Gastroesophageal sphincter (tissue), 4 donors: ENCODE data around the gene PSMD7. TPM values are rescaled to one million over a fixed set of nuclear protein-coding genes. Genes with fewer than 3 reads are reported as not detected.

Source experiments
- ATAC-seq: fragments of 150-250 bp; one replicate; pipeline ENCODE4 v1.9.1; 2016; ENCODE audit warnings: mild to moderate bottlenecking, moderate library complexity
- H3K27ac ChIP-seq, 4 donors: fragments of 200-600 bp; sonication (generic) in 3 of 4; 1 replicate in 3 of 4; 2 replicates in 1 of 4; pipeline ENCODE4 v1.5.1; 2016 to 2019
- H3K27me3 ChIP-seq: fragments of 200-600 bp; sonication (generic); one replicate; pipeline ENCODE4 v1.5.1; 2019
- H3K36me3 ChIP-seq, 2 donors: fragments of 200-600 bp; sonication (generic); one replicate each; pipeline ENCODE4 v1.5.1; 2019; ENCODE audit warnings: control low read depth in 1 of 2
- H3K4me1 ChIP-seq, 3 donors: fragments of 200-600 bp; sonication (generic); 1 replicate in 2 of 3; 2 replicates in 1 of 3; pipeline ENCODE4 v1.5.1; 2016 to 2019; ENCODE audit warnings: control low read depth in 2 of 3
- H3K4me3 ChIP-seq, 2 donors: fragments of 200-600 bp; sonication (generic); one replicate each; pipeline ENCODE4 v1.5.1; 2019; ENCODE audit warnings: mild to moderate bottlenecking in 1 of 2, moderate library complexity in 1 of 2
- H3K9me3 ChIP-seq, 3 donors: fragments of 200-600 bp; sonication (generic); one replicate each; pipeline ENCODE4 v1.5.1; 2017 to 2019; ENCODE audit warnings: control low read depth in 2 of 3
- CTCF ChIP-seq, 4 experiments: fragments of 200-600 bp in 2 of 4; fragments of 450-650 bp in 2 of 4; sonication (generic) in 1 of 4; IDR thresholded peaks; one replicate each; pipeline ENCODE4 v1.5.1; 2017 to 2019; ENCODE audit warnings: antibody characterized with exemption in 4 of 4, mild to moderate bottlenecking in 2 of 4, moderate library complexity in 2 of 4
- EP300 ChIP-seq: sonication (generic); formaldehyde crosslinking; IDR thresholded peaks from one replicate; pipeline ENCODE4 v1.6.1; 2017; ENCODE audit warnings: antibody characterized with exemption, mild to moderate bottlenecking
- POLR2A ChIP-seq, 2 donors: fragments of 450-650 bp; IDR thresholded peaks; one replicate each; pipeline ENCODE4 v1.6.1; 2017; ENCODE audit warnings: antibody characterized with exemption in 2 of 2, mild to moderate bottlenecking in 2 of 2, moderate library complexity in 1 of 2
- POLR2AphosphoS5 ChIP-seq: sonication (generic); formaldehyde crosslinking; IDR thresholded peaks from one replicate; pipeline ENCODE4 v1.6.1; 2017; ENCODE audit warnings: antibody characterized with exemption
- WGBS, 2 donors: methylation state at CpG; one replicate each; pipeline ENCODE4 v1.1.5; 2018; ENCODE audit warnings: low coverage in 1 of 2; 5-methylcytosine and 5-hydroxymethylcytosine counted together
- total RNA-seq, 4 donors: library from RNA; depleted of rRNA; stranded (reverse); fragments of >200 nt; gene quantifications; one replicate each; pipeline ENCODE4 v1.1.0, GENCODE V29; 2016

The PSMD7 gene
- total RNA-seq, 4 donors from 2014 or later: 70.5 to 111 (median 105) TPM

GRCh38 chr16:74305281-74305680 lies 8.7 kb downstream of the PSMD7 start:
- Histone ChIP-seq H3K4me1 (peaks cover 0 to under 1% (median 0%) of the 10 kb centered on the region in 3 donors), H3K9me3 (no peaks in the 10 kb centered on the region), H3K27me3 (no peaks in the 10 kb centered on the region), H3K36me3 (peaks cover 20 to 84% of the 10 kb centered on the region in 2 donors), H3K27ac (no peak overlapping the region), H3K4me3 (no peak overlapping the region)
- TF ChIP-seq EP300: no peak
- TF ChIP-seq POLR2A (IDR thresholded peaks at IDR 0.05): no peak
- TF ChIP-seq POLR2AphosphoS5: no peak
- TF ChIP-seq CTCF (IDR thresholded peaks at IDR 0.05): no peak
- WGBS, 2 donors: 61 to 70% methylated on average over 3 to 11 of the region's 11 CpGs
- no peak for ATAC-seq

- no peaks in the 10 kb centered on the region for H3K9me3 ChIP-seq
- H3K4me1 ChIP-seq: no peaks in the 10 kb centered on the region
- no peak for ATAC-seq
- H3K4me3 ChIP-seq: no peak overlapping the region
- TF ChIP-seq POLR2A (IDR thresholded peaks at IDR 0.05) (no peak), POLR2AphosphoS5 (no peak), CTCF (IDR thresholded peaks at IDR 0.05) (no peak), EP300 (no peak)
- H3K36me3 ChIP-seq: peaks cover 15 to 75% of the 10 kb centered on the region in 2 donors
- 61 to 63% methylated on average over 6 to 7 of the region's 8 CpGs for WGBS, 2 donors
- H3K27ac ChIP-seq: no peak overlapping the region
- H3K27me3 ChIP-seq: no peaks in the 10 kb centered on the region
Measured at GRCh38 chr16:74305978-74306784, 9.6 kb downstream of the PSMD7 start.

GRCh38 chr16:74307383-74307782 lies 10.8 kb downstream of the PSMD7 start:
- Histone ChIP-seq H3K4me1 (no peaks in the 10 kb centered on the region), H3K36me3 (peaks cover 10 to 63% of the 10 kb centered on the region in 2 donors), H3K9me3 (no peaks in the 10 kb centered on the region), H3K27me3 (no peaks in the 10 kb centered on the region), H3K4me3 (no peak overlapping the region), H3K27ac (no peak overlapping the region)
- ATAC-seq: no peak
- TF ChIP-seq POLR2AphosphoS5: no peak
- TF ChIP-seq POLR2A (IDR thresholded peaks at IDR 0.05): no peak
- no peak for TF ChIP-seq CTCF (IDR thresholded peaks at IDR 0.05)
- TF ChIP-seq EP300: no peak
- 80 to 89% methylated on average over 5 to 6 of the region's 6 CpGs for WGBS, 2 donors

GRCh38 chr16:74309789-74310781 lies 13.5 kb downstream of the PSMD7 start:
- H3K9me3 ChIP-seq: no peaks in the 10 kb centered on the region
- no peak for TF ChIP-seq POLR2A (IDR thresholded peaks at IDR 0.05)
- TF ChIP-seq CTCF (IDR thresholded peaks at IDR 0.05): peak in 3 of 4 experiments; percentile 47 to 63 (median 53)
- no peak for TF ChIP-seq EP300
- no peak for TF ChIP-seq POLR2AphosphoS5
- no peaks in the 10 kb centered on the region for H3K4me1 ChIP-seq
- 59 to 70% methylated on average over 9 to 15 of the region's 15 CpGs for WGBS, 2 donors
- peaks cover 0 to 36% of the 10 kb centered on the region in 2 donors for H3K36me3 ChIP-seq
- no peak overlapping the region for H3K27ac ChIP-seq
- H3K4me3 ChIP-seq: no peak overlapping the region
- ATAC-seq: no peak
- H3K27me3 ChIP-seq: no peaks in the 10 kb centered on the region
